ENCODE measurements around the gene IL9. TPM values are rescaled to one million over a fixed set of nuclear protein-coding genes. Genes with fewer than 3 reads are reported as not detected.

Gene IL9
- total and polyA plus RNA-seq, 2 experiments from 2014 or later = not detected

- 85% methylated on average over 5 of the region's 5 CpGs for WGBS (ENCODE audit: low lambda C conversion rate, missing lambda C conversion rate)
- H3K9me3 ChIP-seq (ENCODE audit: low read depth) = no peaks in the 10 kb centered on the region
- no peak overlapping the region for H3K4me2 ChIP-seq
- H3K36me3 ChIP-seq (replicated peaks; ENCODE audit: insufficient read depth, low read depth) = no peaks in the 10 kb centered on the region
- H3K9me2 ChIP-seq (replicated peaks; ENCODE audit: insufficient read depth) = no peaks in the 10 kb centered on the region
- no peak overlapping the region for H3K27ac ChIP-seq
- H3K4me3 ChIP-seq = no peak overlapping the region
- H4K20me1 ChIP-seq (ENCODE audit: insufficient read depth, poor library complexity, severe bottlenecking) = no peaks in the 10 kb centered on the region
- no peak overlapping the region for H2AFZ ChIP-seq
- TF ChIP-seq CTCF (IDR thresholded peaks at IDR 0.05; ENCODE audit: poor library complexity) (no peak), EZH2 (IDR thresholded peaks at IDR 0.05; ENCODE audit: borderline replicate concordance) (no peak), EZH2phosphoT487 (IDR thresholded peaks at IDR 0.05; ENCODE audit: low read depth, severe bottlenecking, unreplicated experiment) (no peak)
- H3K27me3 ChIP-seq = peaks cover 45% of the 10 kb centered on the region
- no peaks in the 10 kb centered on the region for H3K79me2 ChIP-seq
- H3K4me1 ChIP-seq (ENCODE audit: insufficient read depth) = no peaks in the 10 kb centered on the region
- no peak for DNase-seq (ENCODE audit: low spot score)
Measured at GRCh38 chr5:135915466-135916001, 19.9 kb upstream of the IL9 start.

GRCh38 chr5:135913713-135914626 lies 18.3 kb upstream of the IL9 start:
- no peaks in the 10 kb centered on the region for H4K20me1 ChIP-seq (ENCODE audit: insufficient read depth, poor library complexity, severe bottlenecking)
- TF ChIP-seq EZH2 (IDR thresholded peaks at IDR 0.05; ENCODE audit: borderline replicate concordance) (no peak), EZH2phosphoT487 (IDR thresholded peaks at IDR 0.05; ENCODE audit: low read depth, severe bottlenecking, unreplicated experiment) (no peak), CTCF (IDR thresholded peaks at IDR 0.05; ENCODE audit: poor library complexity) (no peak)

GRCh38 chr5:135905144-135905543 lies 9.5 kb upstream of the IL9 start:
- Histone ChIP-seq H3K36me3 (replicated peaks; ENCODE audit: insufficient read depth, low read depth) (no peaks in the 10 kb centered on the region), H3K9me3 (ENCODE audit: low read depth) (no peaks in the 10 kb centered on the region), H2AFZ (no peak overlapping the region), H3K9me2 (replicated peaks; ENCODE audit: insufficient read depth) (no peaks in the 10 kb centered on the region), H3K4me1 (ENCODE audit: insufficient read depth) (no peaks in the 10 kb centered on the region), H3K27ac (no peak overlapping the region), H3K4me3 (no peak overlapping the region), H3K27me3 (peaks cover 47% of the 10 kb centered on the region), H3K79me2 (no peaks in the 10 kb centered on the region), H4K20me1 (ENCODE audit: insufficient read depth, poor library complexity, severe bottlenecking) (no peaks in the 10 kb centered on the region), H3K4me2 (no peak overlapping the region)
- DNase-seq (ENCODE audit: low spot score) = no peak
- TF ChIP-seq EZH2 (IDR thresholded peaks at IDR 0.05; ENCODE audit: borderline replicate concordance) (no peak), EZH2phosphoT487 (IDR thresholded peaks at IDR 0.05; ENCODE audit: low read depth, severe bottlenecking, unreplicated experiment) (no peak), CTCF (IDR thresholded peaks at IDR 0.05; ENCODE audit: poor library complexity) (no peak)
- whole genome bisulfite sequencing (ENCODE audit: low lambda C conversion rate, missing lambda C conversion rate) = 82% methylated on average over 1 of the region's 1 CpG

More at GRCh38 chr5:135913713-135914626, 18.3 kb upstream of the IL9 start:
- H2AFZ ChIP-seq = no peak overlapping the region
- H3K27ac ChIP-seq = no peak overlapping the region
- no peaks in the 10 kb centered on the region for H3K4me1 ChIP-seq (ENCODE audit: insufficient read depth)
- H3K9me3 ChIP-seq (ENCODE audit: low read depth) = no peaks in the 10 kb centered on the region
- DNase-seq (ENCODE audit: low spot score) = no peak
- peaks cover 60% of the 10 kb centered on the region for H3K27me3 ChIP-seq
- no peak overlapping the region for H3K4me3 ChIP-seq
- H3K79me2 ChIP-seq = no peaks in the 10 kb centered on the region
- H3K4me2 ChIP-seq = no peak overlapping the region
- no peaks in the 10 kb centered on the region for H3K9me2 ChIP-seq (replicated peaks; ENCODE audit: insufficient read depth)
- H3K36me3 ChIP-seq (replicated peaks; ENCODE audit: insufficient read depth, low read depth) = no peaks in the 10 kb centered on the region
- WGBS (ENCODE audit: low lambda C conversion rate, missing lambda C conversion rate) = 71% methylated on average over 4 of the region's 4 CpGs

Data from hepatocyte (in vitro differentiated cells).